ENCODE results near the gene PRKAR2B. TPM values are rescaled to one million over a fixed set of nuclear protein-coding genes. Genes with fewer than 3 reads are reported as not detected.
"Not testable (repeated sequence)": the region's sequence is repeated elsewhere in the genome, so short reads cannot be mapped to it uniquely, and the experiment has no call there.

Gene PRKAR2B
- total RNA-seq, 3 donors from 2014 or later (not counting 1 experiment from before 2014, with no cell fraction given) = 2.1 to 14.3 (median 4.0) TPM

GRCh38 chr7:107089627-107090026, 45.1 kb downstream of the PRKAR2B start:
- Mint-ChIP-seq H3K36me3 (no peaks in the 10 kb centered on the region), H3K27me3 (ENCODE audit: low read depth in 2 of 2) (peaks cover 2 to 5% of the 10 kb centered on the region in 2 donors), H3K4me3 (no peak overlapping the region), H3K9me3 (no peaks in the 10 kb centered on the region), H3K4me1 (no peaks in the 10 kb centered on the region), H3K27ac (no peak overlapping the region)
- no peak for TF ChIP-seq CTCF (IDR thresholded peaks at IDR 0.05)
- no peaks in the 10 kb centered on the region for H3K4me1 ChIP-seq (ENCODE audit: control insufficient read depth, insufficient read depth, low read length)
- intact Hi-C loops (cut with micrococcal nuclease) = no loop called here
- no peaks in the 10 kb centered on the region for H3K27me3 ChIP-seq (ENCODE audit: control insufficient read depth, insufficient read depth, low read length)
- no peak overlapping the region for H3K27ac ChIP-seq (ENCODE audit: low read length)
- ATAC-seq = no peak
- H3K4me3 ChIP-seq (ENCODE audit: low read length) = no peak overlapping the region
- H3K9me3 ChIP-seq (ENCODE audit: control insufficient read depth, insufficient read depth, low read length) = no peaks in the 10 kb centered on the region
- H3K36me3 ChIP-seq (ENCODE audit: control insufficient read depth, insufficient read depth, low read length) = no peaks in the 10 kb centered on the region
- no peak for DNase-seq

- H3K4me1 ChIP-seq (ENCODE audit: control insufficient read depth, insufficient read depth, low read length) = no peaks in the 10 kb centered on the region
- DNase-seq (no peak), ATAC-seq (no peak)
- no peak overlapping the region for H3K4me3 Mint-ChIP-seq
- intact Hi-C loops (cut with micrococcal nuclease) = no loop called here
- no peaks in the 10 kb centered on the region for H3K36me3 ChIP-seq (ENCODE audit: control insufficient read depth, insufficient read depth, low read length)
- H3K4me1 Mint-ChIP-seq = no peaks in the 10 kb centered on the region
- TF ChIP-seq CTCF (IDR thresholded peaks at IDR 0.05) = no peak
- H3K27ac Mint-ChIP-seq = no peak overlapping the region
- whole genome bisulfite sequencing (ENCODE audit: insufficient coverage) = 30% methylated on average over 1 of the region's 2 CpGs
- no peak overlapping the region for H3K27ac ChIP-seq (ENCODE audit: low read length)
- H3K27me3 Mint-ChIP-seq (ENCODE audit: low read depth in 2 of 2) = peaks cover 2 to 8% of the 10 kb centered on the region in 2 donors
- H3K9me3 ChIP-seq (ENCODE audit: control insufficient read depth, insufficient read depth, low read length) = no peaks in the 10 kb centered on the region
- H3K36me3 Mint-ChIP-seq = no peaks in the 10 kb centered on the region
- H3K27me3 ChIP-seq (ENCODE audit: control insufficient read depth, insufficient read depth, low read length) = no peaks in the 10 kb centered on the region
- H3K9me3 Mint-ChIP-seq = no peaks in the 10 kb centered on the region
- H3K4me3 ChIP-seq (ENCODE audit: low read length) = no peak overlapping the region
These were observed 46.0 kb downstream of the PRKAR2B start for GRCh38 chr7:107090457-107090856.

- no peaks in the 10 kb centered on the region for H3K4me1 Mint-ChIP-seq
- no peak overlapping the region for H3K4me3 Mint-ChIP-seq
- H3K27ac Mint-ChIP-seq = no peak overlapping the region
- no peaks in the 10 kb centered on the region for H3K27me3 ChIP-seq (ENCODE audit: control insufficient read depth, insufficient read depth, low read length)
- H3K9me3 Mint-ChIP-seq = no peaks in the 10 kb centered on the region
- H3K9me3 ChIP-seq (ENCODE audit: control insufficient read depth, insufficient read depth, low read length) = no peaks in the 10 kb centered on the region
- ATAC-seq (no peak), DNase-seq (no peak)
- intact Hi-C loops (cut with micrococcal nuclease) = no loop called here
- H3K27me3 Mint-ChIP-seq (ENCODE audit: low read depth in 2 of 2) = peaks cover 4 to 9% of the 10 kb centered on the region in 2 donors
- 81% methylated on average over 2 of the region's 2 CpGs for WGBS (ENCODE audit: insufficient coverage)
- H3K4me3 ChIP-seq (ENCODE audit: low read length) = no peak overlapping the region
- no peaks in the 10 kb centered on the region for H3K36me3 Mint-ChIP-seq
- no peaks in the 10 kb centered on the region for H3K36me3 ChIP-seq (ENCODE audit: control insufficient read depth, insufficient read depth, low read length)
- H3K4me1 ChIP-seq (ENCODE audit: control insufficient read depth, insufficient read depth, low read length) = no peaks in the 10 kb centered on the region
- no peak for TF ChIP-seq CTCF (IDR thresholded peaks at IDR 0.05)
- no peak overlapping the region for H3K27ac ChIP-seq (ENCODE audit: low read length)
These were observed 46.8 kb downstream of the PRKAR2B start for GRCh38 chr7:107091306-107091705.

GRCh38 chr7:107093671-107094070, 49.2 kb downstream of the PRKAR2B start:
- H3K9me3 ChIP-seq (ENCODE audit: control insufficient read depth, insufficient read depth, low read length); H3K27ac Mint-ChIP-seq; H3K36me3 ChIP-seq (ENCODE audit: control insufficient read depth, insufficient read depth, low read length); H3K9me3 Mint-ChIP-seq; H3K4me3 ChIP-seq (ENCODE audit: low read length); H3K27me3 ChIP-seq (ENCODE audit: control insufficient read depth, insufficient read depth, low read length); H3K36me3 Mint-ChIP-seq; H3K4me3 Mint-ChIP-seq; H3K4me1 Mint-ChIP-seq; intact Hi-C loops (cut with micrococcal nuclease); H3K27ac ChIP-seq (ENCODE audit: low read length); ATAC-seq; H3K4me1 ChIP-seq (ENCODE audit: control insufficient read depth, insufficient read depth, low read length); DNase-seq: not testable (repeated sequence)
- H3K27me3 Mint-ChIP-seq (ENCODE audit: low read depth in 2 of 2) = peaks cover 6 to 13% of the 10 kb centered on the region in 2 donors
- 100% methylated on average over 1 of the region's 5 CpGs for WGBS (ENCODE audit: insufficient coverage)

GRCh38 chr7:107099154-107099553, 54.6 kb downstream of the PRKAR2B start:
- WGBS (ENCODE audit: insufficient coverage) = 93% methylated on average over 12 of the region's 12 CpGs
- H3K27ac Mint-ChIP-seq; H3K36me3 ChIP-seq (ENCODE audit: control insufficient read depth, insufficient read depth, low read length); DNase-seq; H3K4me3 Mint-ChIP-seq; H3K4me3 ChIP-seq (ENCODE audit: low read length); H3K27ac ChIP-seq (ENCODE audit: low read length); intact Hi-C loops (cut with micrococcal nuclease); H3K9me3 Mint-ChIP-seq; H3K36me3 Mint-ChIP-seq; H3K27me3 ChIP-seq (ENCODE audit: control insufficient read depth, insufficient read depth, low read length); ATAC-seq; H3K9me3 ChIP-seq (ENCODE audit: control insufficient read depth, insufficient read depth, low read length): not testable (repeated sequence)
- H3K4me1 ChIP-seq (ENCODE audit: control insufficient read depth, insufficient read depth, low read length) = peaks cover 16% of the 10 kb centered on the region
- H3K4me1 Mint-ChIP-seq = peaks cover 6 to 11% of the 10 kb centered on the region in 2 donors
- peaks cover 6 to 13% of the 10 kb centered on the region in 2 donors for H3K27me3 Mint-ChIP-seq (ENCODE audit: low read depth in 2 of 2)
